ENCODE results near the gene RPS6KB2.

RPS6KB2 gene

GRCh38 chr11:67431346-67432249, 3.3 kb downstream of the RPS6KB2 start:
- DNase-seq, result no peak

- DNase-seq, result no peak
Observed at GRCh38 chr11:67432655-67433349, 4.5 kb downstream of the RPS6KB2 start.

- DNase-seq, result no peak
Observed at GRCh38 chr11:67433536-67434394, 5.5 kb downstream of the RPS6KB2 start.

- no peak for DNase-seq
Observed at GRCh38 chr11:67434395-67434881, 6.1 kb downstream of the RPS6KB2 start.

GRCh38 chr11:67435031-67435726, 6.9 kb downstream of the RPS6KB2 start:
- DNase-seq, result no peak

- DNase-seq, result no peak
Observed at GRCh38 chr11:67435727-67436458, 7.6 kb downstream of the RPS6KB2 start.

- peak; percentile 73 for DNase-seq
Observed at GRCh38 chr11:67436459-67437081, 8.3 kb downstream of the RPS6KB2 start.

- DNase-seq, result peak; percentile 78
Observed at GRCh38 chr11:67437082-67437808, 9.0 kb downstream of the RPS6KB2 start, which contains the start of gene PTPRCAP. PTPRCAP (minus strand) TSS chr11:67437682; CDS start chr11:67437619, 63 bp downstream.

GRCh38 chr11:67437809-67438157, 9.5 kb downstream of the RPS6KB2 start:
- DNase-seq, result no peak

- peak; percentile 79 for DNase-seq
Observed at GRCh38 chr11:67438158-67438902, 10.0 kb downstream of the RPS6KB2 start.

GRCh38 chr11:67439321-67440228, 11.3 kb downstream of the RPS6KB2 start:
- no peak for DNase-seq

GRCh38 chr11:67440229-67441097, 12.2 kb downstream of the RPS6KB2 start:
- DNase-seq, result no peak

- no peak for DNase-seq
Observed at GRCh38 chr11:67441098-67441563, 12.8 kb downstream of the RPS6KB2 start.

- peak; percentile 46 for DNase-seq
Observed at GRCh38 chr11:67441731-67442351, 13.5 kb downstream of the RPS6KB2 start.

- no peak for DNase-seq
Observed at GRCh38 chr11:67442504-67443404, 14.5 kb downstream of the RPS6KB2 start.

- DNase-seq, result no peak
Observed at GRCh38 chr11:67445515-67445914, 17.2 kb downstream of the RPS6KB2 start.
